Hematopoietic multipotent progenitor cell treated with erythropoietin and hydrocortisone succinate and interleukin-3 and kit ligand, for 17 days (in vitro differentiated cells): ENCODE results near the gene SUCLG2.
"Not testable (repeated sequence)": the region's sequence is repeated elsewhere in the genome, so short reads cannot be mapped to it uniquely, and the experiment has no call there.

Source experiments
- DNase-seq: peaks from one replicate; pipeline ENCODE4 v3.0.0-alpha.2; 2015; ENCODE audit warnings: low spot score

SUCLG2 gene

GRCh38 chr3:67608034-67608433, 46.4 kb downstream of the SUCLG2 start:
- DNase-seq: no peak

- no peak for DNase-seq
These were observed 49.0 kb downstream of the SUCLG2 start for GRCh38 chr3:67605377-67605776.

GRCh38 chr3:67602816-67603215, 51.6 kb downstream of the SUCLG2 start:
- no peak for DNase-seq

- no peak for DNase-seq
These were observed 52.3 kb downstream of the SUCLG2 start for GRCh38 chr3:67601919-67602608.

- DNase-seq: no peak
These were observed 53.0 kb downstream of the SUCLG2 start for GRCh38 chr3:67601385-67601784.

- no peak for DNase-seq
These were observed 54.6 kb downstream of the SUCLG2 start for GRCh38 chr3:67599821-67600220.

- no peak for DNase-seq
These were observed 55.4 kb downstream of the SUCLG2 start for GRCh38 chr3:67598814-67599556.

GRCh38 chr3:67595424-67595823, 59.0 kb downstream of the SUCLG2 start:
- DNase-seq: no peak

GRCh38 chr3:67593761-67594234, 60.6 kb downstream of the SUCLG2 start:
- no peak for DNase-seq

- DNase-seq: no peak
These were observed 62.4 kb downstream of the SUCLG2 start for GRCh38 chr3:67592057-67592456.

GRCh38 chr3:67587811-67588210, 66.6 kb downstream of the SUCLG2 start:
- no peak for DNase-seq

GRCh38 chr3:67587301-67587700, 67.1 kb downstream of the SUCLG2 start:
- no peak for DNase-seq

GRCh38 chr3:67584608-67585007, 69.8 kb downstream of the SUCLG2 start:
- DNase-seq: not testable (repeated sequence)

- DNase-seq: no peak
These were observed 73.9 kb downstream of the SUCLG2 start for GRCh38 chr3:67580430-67581000.

GRCh38 chr3:67578416-67578815, 76.0 kb downstream of the SUCLG2 start:
- no peak for DNase-seq

- no peak for DNase-seq
These were observed 78.0 kb downstream of the SUCLG2 start for GRCh38 chr3:67576441-67576840.

- no peak for DNase-seq
These were observed 85.1 kb downstream of the SUCLG2 start for GRCh38 chr3:67569324-67569723.

- no peak for DNase-seq
These were observed 86.5 kb downstream of the SUCLG2 start for GRCh38 chr3:67567893-67568292.

- no peak for DNase-seq
These were observed 89.4 kb downstream of the SUCLG2 start for GRCh38 chr3:67564973-67565372.

GRCh38 chr3:67564008-67564407, 90.4 kb downstream of the SUCLG2 start:
- no peak for DNase-seq

- no peak for DNase-seq
These were observed 92.6 kb downstream of the SUCLG2 start for GRCh38 chr3:67561667-67562394.

- DNase-seq: no peak
These were observed 93.1 kb downstream of the SUCLG2 start for GRCh38 chr3:67561266-67561665.
